GM12873 (cell line): Measurements from ENCODE around the gene ITGB7.

Experiments
- CTCF ChIP-seq: IDR thresholded peaks from 2 replicates; pipeline ENCODE4 v1.5.1; 2012; ENCODE audit warnings: low read depth, mild to moderate bottlenecking, moderate library complexity, low read length, control low read depth; ENCODE audit not compliant: insufficient read depth; ENCODE audit errors: missing control alignments

ITGB7 gene

GRCh38 chr12:53193040-53193439, 14.0 kb downstream of the ITGB7 start:
- TF ChIP-seq CTCF, result no peak

- no peak for TF ChIP-seq CTCF
Observed at GRCh38 chr12:53192531-53193021, 14.5 kb downstream of the ITGB7 start.

GRCh38 chr12:53191885-53192530, 15.0 kb downstream of the ITGB7 start:
- TF ChIP-seq CTCF, result no peak

- no peak for TF ChIP-seq CTCF
Observed at GRCh38 chr12:53191096-53191884, 15.8 kb downstream of the ITGB7 start.

- peak; percentile 89 for TF ChIP-seq CTCF
Observed at GRCh38 chr12:53190108-53190729, 16.8 kb downstream of the ITGB7 start.

- TF ChIP-seq CTCF, result no peak
Observed at GRCh38 chr12:53187145-53187899, 19.7 kb downstream of the ITGB7 start.

GRCh38 chr12:53186745-53187144, 20.3 kb downstream of the ITGB7 start:
- TF ChIP-seq CTCF, result no peak
